ACC112 (cell line): ENCODE measurements around the gene ATG10.

Source experiments
- H2AFZ ChIP-seq: fragments of 200-600 bp; sonication (generic); one replicate; pipeline ENCODE4 v1.6.0; 2017; ENCODE audit warnings: antibody characterized with exemption, low read length; ENCODE audit not compliant: unreplicated experiment
- H3K27ac ChIP-seq: fragments of 200-600 bp; sonication (generic); 2 replicates; pipeline ENCODE4 v1.5.1; 2014; ENCODE audit warnings: low read depth, mild to moderate bottlenecking, antibody characterized with exemption, low read length, moderate library complexity
- H3K27me3 ChIP-seq: fragments of 200-600 bp; sonication (generic); 2 replicates; pipeline ENCODE4 v1.6.1; 2014; ENCODE audit warnings: mild to moderate bottlenecking, antibody characterized with exemption, low read length, moderate library complexity, mixed read lengths; ENCODE audit not compliant: insufficient read depth
- H3K36me3 ChIP-seq: fragments of 200-600 bp; sonication (generic); 2 replicates; pipeline ENCODE4 v1.6.1; 2016; ENCODE audit warnings: mild to moderate bottlenecking, antibody characterized with exemption, low read length, moderate library complexity, mixed read lengths; ENCODE audit not compliant: insufficient read depth
- H3K4me1 ChIP-seq: fragments of 200-600 bp; sonication (generic); one replicate; pipeline ENCODE4 v1.6.1; 2016; ENCODE audit warnings: low read length, mixed read lengths; ENCODE audit not compliant: insufficient read depth, unreplicated experiment, control insufficient read depth
- H3K4me3 ChIP-seq: fragments of 200-600 bp; sonication (generic); 2 replicates; pipeline ENCODE4 v1.5.1; 2014; ENCODE audit warnings: mild to moderate bottlenecking, low read depth, low read length
- H3K79me2 ChIP-seq: fragments of 200-600 bp; sonication (generic); one replicate; pipeline ENCODE4 v1.6.0; 2016; ENCODE audit warnings: low read length; ENCODE audit not compliant: control insufficient read depth, unreplicated experiment, insufficient read depth

ATG10 gene

GRCh38 chr5:82164176-82164976 lies 192.6 kb downstream of the ATG10 start:
- Histone ChIP-seq H3K36me3 (no peaks in the 10 kb centered on the region), H2AFZ (peak overlapping the region; percentile 50), H3K79me2 (no peaks in the 10 kb centered on the region), H3K27me3 (no peaks in the 10 kb centered on the region), H3K27ac (peak overlapping the region; percentile 92), H3K4me3 (peak overlapping the region; percentile 65), H3K4me1 (peaks cover 42% of the 10 kb centered on the region)

- H3K4me1 ChIP-seq = peaks cover 42% of the 10 kb centered on the region
- peak overlapping the region; percentile 92 for H3K27ac ChIP-seq
- H3K36me3 ChIP-seq = no peaks in the 10 kb centered on the region
- H3K4me3 ChIP-seq = peak overlapping the region; percentile 6; the same call in 1 of the 2 replicates
- H3K79me2 ChIP-seq = no peaks in the 10 kb centered on the region
- H3K27me3 ChIP-seq = no peaks in the 10 kb centered on the region
- H2AFZ ChIP-seq = peak overlapping the region; percentile 50
These were observed 193.3 kb downstream of the ATG10 start for GRCh38 chr5:82164977-82165713.

GRCh38 chr5:82165740-82166530 lies 194.1 kb downstream of the ATG10 start:
- H3K27me3 ChIP-seq = no peaks in the 10 kb centered on the region
- H3K4me3 ChIP-seq = no peak overlapping the region
- H2AFZ ChIP-seq = no peak overlapping the region
- H3K79me2 ChIP-seq = no peaks in the 10 kb centered on the region
- no peaks in the 10 kb centered on the region for H3K36me3 ChIP-seq
- H3K4me1 ChIP-seq = peaks cover 42% of the 10 kb centered on the region
- H3K27ac ChIP-seq = peak overlapping the region; percentile 92

DNA sequence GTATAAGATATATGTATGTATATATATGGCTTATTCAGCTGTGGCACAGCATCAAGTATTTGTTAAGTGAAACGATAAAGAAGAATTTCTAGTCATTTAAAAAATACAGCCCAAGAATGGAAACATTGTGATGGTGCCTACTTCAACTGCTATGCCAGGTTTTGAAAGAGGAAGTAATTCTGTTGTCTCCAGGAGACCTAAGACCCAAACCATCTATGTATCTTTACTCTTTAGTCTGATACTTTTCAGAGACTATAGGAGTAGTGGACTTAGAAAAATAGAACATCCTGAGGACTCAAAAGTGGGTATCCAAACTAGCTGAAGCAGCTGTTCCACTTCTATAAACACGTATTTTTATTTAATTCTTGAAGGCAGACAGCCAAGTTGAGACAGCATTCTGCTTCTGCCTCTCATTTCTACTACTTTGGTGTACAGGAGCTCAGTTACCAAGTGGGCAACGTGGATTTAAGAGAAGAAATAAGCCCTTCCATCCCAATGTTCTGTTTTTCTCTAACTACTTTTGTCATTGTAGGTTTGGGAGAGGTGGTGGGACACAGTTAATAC lies 195.6 kb downstream of the ATG10 start:
- Histone ChIP-seq H3K27ac (no peak overlapping the region), H3K36me3 (no peaks in the 10 kb centered on the region), H3K27me3 (no peaks in the 10 kb centered on the region), H3K4me1 (peaks cover 38% of the 10 kb centered on the region), H2AFZ (no peak overlapping the region), H3K79me2 (no peaks in the 10 kb centered on the region), H3K4me3 (no peak overlapping the region)

GRCh38 chr5:82168294-82168693 lies 196.5 kb downstream of the ATG10 start:
- H3K36me3 ChIP-seq = no peaks in the 10 kb centered on the region
- H3K4me3 ChIP-seq = no peak overlapping the region
- H3K79me2 ChIP-seq = no peaks in the 10 kb centered on the region
- no peaks in the 10 kb centered on the region for H3K27me3 ChIP-seq
- H3K4me1 ChIP-seq = peaks cover 32% of the 10 kb centered on the region
- H2AFZ ChIP-seq = no peak overlapping the region
- no peak overlapping the region for H3K27ac ChIP-seq

GRCh38 chr5:82169892-82170291 lies 198.1 kb downstream of the ATG10 start:
- Histone ChIP-seq H3K4me1 (peaks cover 18% of the 10 kb centered on the region), H3K27me3 (no peaks in the 10 kb centered on the region), H3K36me3 (no peaks in the 10 kb centered on the region), H3K4me3 (no peak overlapping the region), H2AFZ (no peak overlapping the region), H3K27ac (no peak overlapping the region), H3K79me2 (no peaks in the 10 kb centered on the region)

DNA sequence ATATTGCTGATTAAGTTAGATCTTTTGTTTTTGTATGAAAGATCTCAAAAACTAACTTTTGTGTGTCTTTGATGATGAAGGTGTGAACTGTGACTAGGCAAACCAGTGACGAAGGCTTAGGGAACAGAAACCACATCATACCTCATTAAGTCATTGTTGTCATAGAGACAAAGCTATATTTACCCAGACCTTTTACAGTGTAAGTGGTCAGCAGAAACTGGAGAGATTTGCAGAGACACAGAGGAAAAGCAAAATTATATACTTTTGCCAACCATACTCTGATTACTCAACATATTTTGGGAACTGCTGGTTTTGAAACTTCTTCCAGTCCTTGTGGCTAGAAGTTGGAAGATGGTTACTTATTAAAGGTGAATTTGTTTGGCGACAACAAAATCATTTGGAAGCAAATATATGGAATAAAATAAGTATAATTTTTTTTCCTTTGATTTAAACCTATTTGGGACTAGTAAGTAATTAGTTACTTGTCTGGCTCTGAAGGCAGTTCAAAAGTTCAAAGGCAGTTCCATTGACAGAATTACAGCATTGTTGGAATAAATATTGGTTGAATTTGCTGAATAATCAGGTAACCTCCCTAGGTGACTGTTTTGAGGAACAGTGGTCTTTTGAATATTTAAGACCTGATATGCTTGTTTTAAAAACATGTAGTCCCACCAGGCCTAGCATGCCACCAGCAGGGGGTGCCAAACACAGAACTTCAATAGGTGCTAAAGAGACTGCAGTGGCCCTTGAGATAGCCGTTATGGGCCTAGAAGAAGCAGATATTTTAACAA lies 202.5 kb downstream of the ATG10 start:
- H3K27me3 ChIP-seq = no peaks in the 10 kb centered on the region
- no peaks in the 10 kb centered on the region for H3K79me2 ChIP-seq
- peak overlapping the region; percentile 46 for H3K27ac ChIP-seq
- H3K36me3 ChIP-seq = no peaks in the 10 kb centered on the region
- H2AFZ ChIP-seq = no peak overlapping the region
- H3K4me1 ChIP-seq = no peaks in the 10 kb centered on the region
- no peak overlapping the region for H3K4me3 ChIP-seq

DNA sequence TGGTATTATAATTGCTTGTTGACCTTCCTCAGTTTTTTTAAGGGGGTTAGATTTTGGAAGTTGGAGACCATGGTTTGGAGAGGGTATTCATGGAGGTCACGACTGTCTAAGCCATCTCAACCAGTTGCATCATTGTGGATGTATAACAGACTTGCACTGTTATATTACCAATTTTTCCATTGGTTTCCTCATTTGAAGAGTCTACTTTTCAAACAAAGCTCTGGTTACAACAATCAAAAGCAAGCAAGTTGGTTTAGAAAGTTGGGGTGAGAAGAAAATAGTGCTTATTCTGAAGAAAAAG lies 203.0 kb downstream of the ATG10 start:
- Histone ChIP-seq H3K36me3 (no peaks in the 10 kb centered on the region), H3K79me2 (no peaks in the 10 kb centered on the region), H3K4me1 (no peaks in the 10 kb centered on the region), H2AFZ (no peak overlapping the region), H3K4me3 (no peak overlapping the region), H3K27ac (no peak overlapping the region), H3K27me3 (no peaks in the 10 kb centered on the region)

GRCh38 chr5:82176115-82176814 lies 204.4 kb downstream of the ATG10 start:
- H3K79me2 ChIP-seq = no peaks in the 10 kb centered on the region
- no peaks in the 10 kb centered on the region for H3K4me1 ChIP-seq
- H3K27ac ChIP-seq = no peak overlapping the region
- no peaks in the 10 kb centered on the region for H3K27me3 ChIP-seq
- H3K36me3 ChIP-seq = no peaks in the 10 kb centered on the region
- H3K4me3 ChIP-seq = no peak overlapping the region
- no peak overlapping the region for H2AFZ ChIP-seq
